Immature natural killer cell (primary cell): ENCODE results near the gene SULF2. TPM values are rescaled to one million over a fixed set of nuclear protein-coding genes. Genes with fewer than 3 reads are reported as not detected.
"Not testable (repeated sequence)": the region's sequence is repeated elsewhere in the genome, so short reads cannot be mapped to it uniquely, and the experiment has no call there.

Experiments used
- DNase-seq, 3 donors: peaks; one replicate each; pipeline ENCODE4 v3.0.0; 2022; ENCODE audit warnings: mixed read lengths in 1 of 3
- H3K27ac Mint-ChIP-seq, 6 donors: one replicate each; pipeline ENCODE4 v1.8.0; 2020; ENCODE audit warnings: mixed read lengths in 6 of 6, mild to moderate bottlenecking in 5 of 6, inconsistent platforms in 4 of 6, moderate library complexity in 3 of 6
- H3K27me3 Mint-ChIP-seq, 3 donors: one replicate each; pipeline ENCODE4 v1.8.0; 2020 to 2021; ENCODE audit warnings: low read depth in 3 of 3, mild to moderate bottlenecking in 3 of 3, mixed read lengths in 3 of 3, moderate library complexity in 3 of 3, inconsistent platforms in 1 of 3
- H3K36me3 Mint-ChIP-seq, 3 donors: one replicate each; pipeline ENCODE4 v1.8.0; 2020; ENCODE audit warnings: mixed read lengths in 3 of 3, inconsistent platforms in 2 of 3, mild to moderate bottlenecking in 2 of 3
- H3K4me1 Mint-ChIP-seq, 2 donors: one replicate each; pipeline ENCODE4 v1.8.0; 2020; ENCODE audit warnings: inconsistent platforms in 2 of 2, mild to moderate bottlenecking in 2 of 2, mixed read lengths in 2 of 2, moderate library complexity in 1 of 2
- H3K4me3 Mint-ChIP-seq, 5 donors: one replicate each; pipeline ENCODE4 v1.8.0; 2020; ENCODE audit warnings: mild to moderate bottlenecking in 5 of 5, mixed read lengths in 5 of 5, inconsistent platforms in 3 of 5, moderate library complexity in 3 of 5
- H3K9me3 Mint-ChIP-seq, 6 donors: one replicate each; pipeline ENCODE4 v1.8.0; 2020; ENCODE audit warnings: mild to moderate bottlenecking in 6 of 6, mixed read lengths in 6 of 6, inconsistent platforms in 4 of 6, moderate library complexity in 3 of 6
- polyA plus RNA-seq, 3 donors: library from polyadenylated mRNA; unstranded; fragments of 300-500 nt; fragmentation: Illumina TruSeq; gene quantifications; one replicate each; pipeline ENCODE4 v1.2.3, GENCODE V29; 2021

The SULF2 gene
- polyA plus RNA-seq, 3 donors from 2014 or later: 1.3 to 3.7 (median 3.0) TPM

- no peaks in the 10 kb centered on the region for H3K4me1 Mint-ChIP-seq
- no peaks in the 10 kb centered on the region for H3K9me3 Mint-ChIP-seq
- no peaks in the 10 kb centered on the region for H3K36me3 Mint-ChIP-seq
- DNase-seq: no peak
- peaks cover 6 to 12% (median 7%) of the 10 kb centered on the region in 3 donors for H3K27me3 Mint-ChIP-seq
- H3K27ac Mint-ChIP-seq: no peak overlapping the region
- H3K4me3 Mint-ChIP-seq: no peak overlapping the region
These were observed 30.1 kb upstream of the SULF2 start for GRCh38 chr20:47815416-47815806.

GRCh38 chr20:47814632-47815415 lies 29.5 kb upstream of the SULF2 start:
- Mint-ChIP-seq H3K27me3 (peaks cover 6 to 12% (median 7%) of the 10 kb centered on the region in 3 donors), H3K4me3 (no peak overlapping the region), H3K4me1 (no peaks in the 10 kb centered on the region), H3K36me3 (no peaks in the 10 kb centered on the region), H3K9me3 (no peaks in the 10 kb centered on the region), H3K27ac (no peak overlapping the region)
- DNase-seq: no peak

DNA sequence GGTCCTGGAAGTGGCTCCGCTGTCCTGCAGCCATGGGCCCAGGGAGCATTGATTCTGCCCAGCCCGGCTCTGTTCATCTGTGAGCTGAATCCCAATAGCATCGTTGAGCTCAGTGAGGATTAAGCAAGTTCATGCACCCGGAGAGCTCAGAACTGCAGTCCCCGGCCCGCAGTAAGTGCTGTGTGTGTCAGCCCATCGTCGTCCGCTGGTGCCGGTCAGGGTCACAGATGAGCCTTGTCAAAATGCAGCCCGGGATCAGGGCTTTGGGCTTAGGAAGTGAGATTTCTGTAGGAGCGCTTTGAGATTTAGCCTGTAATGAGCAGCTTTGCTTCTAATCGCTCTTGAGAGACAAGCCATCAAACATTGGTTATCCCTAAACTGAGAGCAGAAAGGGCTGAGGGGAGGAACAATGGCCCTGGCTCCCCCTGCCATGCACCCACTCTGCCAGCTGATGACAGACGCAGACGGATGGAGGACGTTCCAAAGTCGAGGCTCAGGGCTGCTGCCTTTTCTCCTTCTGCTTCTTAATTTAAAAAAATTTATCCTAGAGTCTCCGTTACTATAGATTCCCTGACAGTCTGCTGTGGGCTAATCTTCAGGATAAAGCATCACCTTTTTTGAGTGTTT lies 25.6 kb upstream of the SULF2 start:
- H3K27me3 Mint-ChIP-seq: peaks cover 4 to 12% (median 7%) of the 10 kb centered on the region in 3 donors
- H3K4me1 Mint-ChIP-seq: no peaks in the 10 kb centered on the region
- no peaks in the 10 kb centered on the region for H3K36me3 Mint-ChIP-seq
- no peak for DNase-seq
- H3K4me3 Mint-ChIP-seq: no peak overlapping the region
- H3K27ac Mint-ChIP-seq: no peak overlapping the region
- no peaks in the 10 kb centered on the region for H3K9me3 Mint-ChIP-seq

- Mint-ChIP-seq H3K4me3 (no peak overlapping the region), H3K9me3 (no peaks in the 10 kb centered on the region), H3K36me3 (no peaks in the 10 kb centered on the region), H3K27ac (no peak overlapping the region), H3K4me1 (no peaks in the 10 kb centered on the region), H3K27me3 (peaks cover 2 to 15% (median 8%) of the 10 kb centered on the region in 3 donors)
- DNase-seq: no peak
These were observed 24.9 kb upstream of the SULF2 start for GRCh38 chr20:47810116-47810677.

DNA sequence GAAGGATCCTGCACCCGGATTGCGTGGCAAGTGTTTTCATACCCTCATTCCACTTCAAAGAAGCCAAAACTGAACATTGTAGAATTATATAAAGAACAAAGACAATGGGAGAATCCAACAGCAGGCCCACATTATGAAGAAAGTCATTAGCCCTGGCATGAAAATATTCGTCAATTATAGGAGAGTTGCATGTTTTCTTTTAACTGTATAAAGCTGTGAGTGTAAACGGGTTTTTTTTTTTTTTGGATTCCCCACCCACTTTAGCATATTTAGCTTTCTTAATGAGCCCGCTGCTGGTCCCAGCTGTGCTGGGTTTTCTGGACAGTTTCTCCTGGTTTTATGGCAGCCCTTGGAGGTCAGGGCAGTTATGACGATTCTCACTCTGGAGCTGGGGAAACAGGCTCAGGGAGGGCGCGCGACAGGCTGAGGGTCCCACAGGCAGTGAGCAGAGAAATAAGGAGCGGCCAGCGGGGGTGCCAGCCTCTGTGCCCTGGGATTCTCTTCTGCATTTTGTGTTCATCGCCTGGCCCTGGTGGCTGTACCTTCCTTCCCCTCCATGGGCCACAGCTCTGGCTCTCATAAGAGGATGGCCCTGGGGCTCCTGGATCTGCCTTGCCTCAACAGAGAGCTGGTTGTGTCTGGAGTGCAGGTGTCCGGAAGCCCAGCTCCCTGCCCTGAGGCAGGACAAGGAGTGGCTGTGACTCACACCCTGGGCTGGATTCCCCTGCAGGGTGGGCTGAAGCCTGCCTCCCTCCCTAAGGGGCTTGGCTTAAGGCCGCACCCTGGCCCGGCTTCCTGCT lies 24.1 kb upstream of the SULF2 start:
- no peak overlapping the region for H3K27ac Mint-ChIP-seq
- H3K4me1 Mint-ChIP-seq: no peaks in the 10 kb centered on the region
- peaks cover 0 to 15% (median 9%) of the 10 kb centered on the region in 3 donors for H3K27me3 Mint-ChIP-seq
- H3K9me3 Mint-ChIP-seq: no peaks in the 10 kb centered on the region
- H3K4me3 Mint-ChIP-seq: no peak overlapping the region
- no peaks in the 10 kb centered on the region for H3K36me3 Mint-ChIP-seq
- no peak for DNase-seq

GRCh38 chr20:47805951-47806350 lies 20.7 kb upstream of the SULF2 start:
- Mint-ChIP-seq H3K36me3 (no peaks in the 10 kb centered on the region), H3K27ac (no peak overlapping the region), H3K4me3 (no peak overlapping the region), H3K4me1 (no peaks in the 10 kb centered on the region), H3K27me3 (peaks cover 0 to 7% (median 5%) of the 10 kb centered on the region in 3 donors), H3K9me3 (no peaks in the 10 kb centered on the region)
- DNase-seq: no peak

DNA sequence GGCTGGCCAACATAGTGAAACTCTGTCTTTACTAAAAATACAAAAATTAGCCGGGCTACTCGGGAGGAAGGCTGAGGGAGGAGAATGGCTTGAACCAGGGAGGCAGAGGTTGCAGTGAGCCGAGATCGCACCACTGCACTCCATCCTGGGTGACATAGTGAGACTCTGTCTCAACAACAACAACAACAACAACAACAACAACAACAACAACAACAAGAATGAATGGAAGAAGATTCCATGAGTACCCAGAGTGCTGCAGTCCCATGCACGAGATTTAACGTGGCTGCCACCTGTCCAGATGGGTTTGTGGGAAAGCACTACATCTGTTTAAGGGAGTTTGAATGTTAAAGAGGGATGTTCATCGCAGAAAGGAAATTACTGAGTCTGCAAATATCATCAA lies 19.7 kb upstream of the SULF2 start:
- H3K27ac Mint-ChIP-seq, H3K9me3 Mint-ChIP-seq, H3K4me3 Mint-ChIP-seq, DNase-seq, H3K27me3 Mint-ChIP-seq, H3K4me1 Mint-ChIP-seq, H3K36me3 Mint-ChIP-seq: not testable (repeated sequence)

- H3K4me3 Mint-ChIP-seq, H3K9me3 Mint-ChIP-seq, H3K4me1 Mint-ChIP-seq, H3K27ac Mint-ChIP-seq, H3K36me3 Mint-ChIP-seq, H3K27me3 Mint-ChIP-seq, DNase-seq: not testable (repeated sequence)
These were observed 19.0 kb upstream of the SULF2 start for GRCh38 chr20:47804224-47804825.

- Mint-ChIP-seq H3K4me3 (no peak overlapping the region), H3K9me3 (no peaks in the 10 kb centered on the region), H3K27me3 (peaks cover 2 to 5% (median 4%) of the 10 kb centered on the region in 3 donors), H3K36me3 (no peaks in the 10 kb centered on the region), H3K4me1 (no peaks in the 10 kb centered on the region), H3K27ac (no peak overlapping the region)
- DNase-seq: no peak
These were observed 17.7 kb upstream of the SULF2 start for GRCh38 chr20:47802975-47803374.

- H3K27me3 Mint-ChIP-seq: peaks cover 2 to 5% (median 4%) of the 10 kb centered on the region in 3 donors
- H3K4me3 Mint-ChIP-seq: no peak overlapping the region
- no peak overlapping the region for H3K27ac Mint-ChIP-seq
- no peaks in the 10 kb centered on the region for H3K9me3 Mint-ChIP-seq
- H3K36me3 Mint-ChIP-seq: no peaks in the 10 kb centered on the region
- DNase-seq: no peak
- H3K4me1 Mint-ChIP-seq: no peaks in the 10 kb centered on the region
These were observed 17.1 kb upstream of the SULF2 start for GRCh38 chr20:47802226-47802920.

- Mint-ChIP-seq H3K27me3 (peaks cover 2 to 6% (median 4%) of the 10 kb centered on the region in 3 donors), H3K36me3 (no peaks in the 10 kb centered on the region), H3K9me3 (no peaks in the 10 kb centered on the region), H3K27ac (no peak overlapping the region), H3K4me1 (no peaks in the 10 kb centered on the region), H3K4me3 (no peak overlapping the region)
- no peak for DNase-seq
These were observed 16.5 kb upstream of the SULF2 start for GRCh38 chr20:47801759-47802158.

- no peak for DNase-seq
- no peaks in the 10 kb centered on the region for H3K36me3 Mint-ChIP-seq
- H3K4me1 Mint-ChIP-seq: no peaks in the 10 kb centered on the region
- no peak overlapping the region for H3K4me3 Mint-ChIP-seq
- H3K9me3 Mint-ChIP-seq: no peaks in the 10 kb centered on the region
- H3K27me3 Mint-ChIP-seq: peaks cover 2 to 7% (median 4%) of the 10 kb centered on the region in 3 donors
- H3K27ac Mint-ChIP-seq: no peak overlapping the region
These were observed 15.8 kb upstream of the SULF2 start for GRCh38 chr20:47801079-47801478.

DNA sequence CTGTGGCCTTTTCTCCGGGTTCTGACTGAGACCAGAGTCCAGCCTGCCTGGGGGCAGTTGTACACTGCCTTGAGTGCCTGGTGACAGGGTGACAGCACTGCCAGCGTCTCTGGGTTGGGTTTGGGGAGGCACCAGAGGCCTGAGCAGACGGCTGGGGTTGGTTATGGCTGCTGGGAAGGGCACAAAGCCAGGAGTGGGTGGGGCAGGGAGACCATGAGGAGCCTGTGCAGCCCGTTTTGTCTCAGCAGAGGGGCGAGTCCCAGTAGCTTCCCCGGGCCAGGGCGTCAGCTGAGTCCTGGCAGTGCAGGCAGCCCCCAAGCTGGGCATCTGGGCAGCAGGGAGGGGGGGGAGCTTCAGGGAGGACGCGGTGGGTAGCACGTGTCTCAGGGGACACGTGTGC lies 15.3 kb upstream of the SULF2 start:
- no peaks in the 10 kb centered on the region for H3K36me3 Mint-ChIP-seq
- H3K9me3 Mint-ChIP-seq: no peaks in the 10 kb centered on the region
- no peak overlapping the region for H3K4me3 Mint-ChIP-seq
- no peak overlapping the region for H3K27ac Mint-ChIP-seq
- no peaks in the 10 kb centered on the region for H3K4me1 Mint-ChIP-seq
- DNase-seq: no peak
- peaks cover 2 to 7% (median 4%) of the 10 kb centered on the region in 3 donors for H3K27me3 Mint-ChIP-seq
